NK-92 (cell line): ENCODE results near the gene HNRNPLL.
"Not testable (repeated sequence)": the region's sequence is repeated elsewhere in the genome, so short reads cannot be mapped to it uniquely, and the experiment has no call there.

ENCODE experiments used
- DNase-seq: peaks from one replicate; lab custom pipeline; 2025; ENCODE audit not compliant: unreplicated experiment; lab: John Stamatoyannopoulos, UW

Gene HNRNPLL

DNA sequence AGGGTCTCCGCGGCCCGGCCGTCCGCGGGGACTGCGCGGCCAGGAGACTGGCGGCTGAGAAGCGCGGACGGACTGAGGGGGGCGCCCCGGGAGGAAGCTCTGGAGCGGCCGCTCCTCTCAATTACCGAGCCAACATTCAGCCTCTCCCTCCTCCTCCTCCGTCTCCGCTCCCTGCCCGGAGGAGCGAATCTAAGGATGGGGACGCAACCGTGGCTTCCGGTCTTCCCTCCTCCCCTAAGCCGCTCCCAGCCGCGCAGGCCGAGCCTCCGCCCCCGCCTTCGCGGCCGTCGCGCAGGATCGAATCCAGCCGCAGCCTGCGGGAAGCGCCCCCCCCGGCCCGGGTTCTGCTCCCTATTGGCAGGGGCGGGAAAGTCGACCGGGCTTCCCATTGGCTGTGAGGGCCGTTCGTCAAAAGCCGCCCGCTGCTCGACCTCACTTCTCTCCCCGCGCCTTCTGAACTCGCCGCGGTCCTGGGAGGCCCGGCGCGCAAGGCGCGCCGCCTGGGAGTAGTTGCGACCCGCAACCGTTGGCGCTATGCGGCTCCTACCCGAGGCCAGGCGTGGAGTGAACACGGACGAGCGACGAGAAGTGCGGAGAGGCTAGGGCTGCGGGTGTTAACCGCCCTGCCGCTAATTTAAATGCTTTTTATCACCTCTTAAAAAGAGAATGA is at the start of gene HNRNPLL:
Gene HNRNPLL, minus strand, starts transcription at position 197 of the 670 bp plus-strand sequence. CDS start 302 bp downstream, outside the sequence.
- DNase-seq, result no peak

DNA sequence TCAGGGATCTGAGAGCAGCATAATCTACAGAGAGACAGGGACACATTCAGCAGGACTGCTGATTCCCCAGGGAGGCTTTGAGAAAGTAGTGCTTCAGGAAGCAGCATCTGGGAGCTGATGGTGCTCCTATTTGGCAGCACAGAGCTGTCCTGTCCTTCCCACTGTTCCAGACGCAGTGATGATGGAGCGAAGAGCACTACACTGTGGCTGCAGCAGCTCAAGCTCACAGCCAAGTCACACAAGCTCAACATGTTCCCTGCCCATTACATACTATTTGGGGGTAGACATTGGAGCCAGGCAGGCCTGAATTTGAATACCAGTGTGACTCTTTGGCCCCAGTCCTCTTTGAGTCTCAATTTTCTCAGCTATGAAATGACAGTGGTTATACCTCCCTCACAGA is 48.0 kb upstream of the HNRNPLL start:
- DNase-seq, result no peak

DNA sequence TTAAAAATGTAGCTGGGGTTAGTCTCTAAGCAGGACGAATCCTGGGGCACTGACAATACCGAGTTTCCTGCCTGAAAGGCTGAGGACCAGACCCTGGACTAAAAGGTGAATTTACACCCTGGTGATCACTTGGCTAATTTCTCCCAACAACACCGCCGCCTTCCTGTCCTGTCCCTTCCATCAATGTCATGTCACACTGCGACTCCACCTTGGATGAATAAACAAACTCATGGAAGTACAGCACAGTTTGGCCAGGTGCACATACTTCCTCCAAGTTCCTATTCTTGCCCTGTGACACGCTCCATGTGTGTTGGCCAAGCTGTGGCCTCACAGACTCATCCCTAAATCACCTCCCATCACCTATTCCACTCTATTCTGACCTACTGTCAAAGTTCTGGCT is 47.3 kb upstream of the HNRNPLL start:
- DNase-seq, result no peak

DNA sequence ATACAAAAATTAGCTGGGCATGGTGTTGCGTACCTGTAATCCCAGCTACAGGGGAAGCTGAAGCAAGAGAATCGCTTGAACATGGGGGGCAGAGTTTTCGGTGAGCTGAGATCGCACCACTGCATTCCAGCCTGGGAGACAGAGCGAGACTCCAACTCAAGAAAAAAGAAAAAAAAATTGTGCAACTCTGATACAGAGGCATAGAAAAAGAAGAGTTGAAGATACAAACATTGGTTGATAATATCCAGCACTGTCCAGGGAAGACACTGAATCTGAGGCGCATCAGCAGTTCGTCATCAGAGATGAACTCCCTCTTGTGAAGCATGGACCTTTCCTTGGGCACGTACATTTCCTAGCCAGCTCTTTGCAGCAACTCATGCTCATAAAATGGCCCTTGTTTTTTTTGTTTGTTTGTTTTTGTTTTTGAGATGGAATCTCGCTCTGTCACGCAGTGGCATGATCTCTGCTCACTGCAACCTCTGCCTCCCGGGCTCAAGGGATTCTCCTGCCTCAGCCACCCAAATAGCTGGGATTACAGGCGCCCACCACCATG is 46.5 kb upstream of the HNRNPLL start:
- no peak for DNase-seq

DNA sequence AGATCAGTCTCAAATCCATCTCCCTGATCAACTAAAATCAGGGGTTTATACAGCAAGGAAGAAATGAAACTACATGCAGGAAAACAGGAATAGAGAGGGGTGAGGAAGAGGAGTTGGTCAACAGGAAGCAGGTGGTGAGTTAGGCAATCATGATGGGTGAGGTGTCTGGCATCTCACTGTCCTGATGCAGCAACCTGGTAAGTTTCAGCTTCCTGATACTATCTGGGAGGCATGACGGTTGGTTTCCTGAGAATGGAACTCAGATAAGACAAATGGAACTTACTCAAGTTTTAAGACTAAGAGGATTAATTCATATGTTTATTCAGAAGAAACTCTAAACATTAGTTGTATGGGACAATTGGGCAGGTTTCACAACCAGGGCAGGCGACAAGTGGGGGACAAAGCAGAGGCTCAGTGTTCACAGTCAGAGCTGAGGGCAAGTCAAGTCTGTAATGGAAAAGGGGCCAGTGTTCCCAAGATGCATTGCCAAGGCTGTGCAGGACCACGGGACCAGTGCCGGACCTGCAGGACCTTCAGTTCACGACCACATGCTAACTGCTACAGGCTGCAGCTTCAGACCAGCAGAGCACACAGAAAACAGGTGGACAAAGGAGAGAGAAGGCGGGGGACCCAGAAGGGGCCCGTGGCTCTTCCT is 45.5 kb upstream of the HNRNPLL start:
- DNase-seq, result no peak

DNA sequence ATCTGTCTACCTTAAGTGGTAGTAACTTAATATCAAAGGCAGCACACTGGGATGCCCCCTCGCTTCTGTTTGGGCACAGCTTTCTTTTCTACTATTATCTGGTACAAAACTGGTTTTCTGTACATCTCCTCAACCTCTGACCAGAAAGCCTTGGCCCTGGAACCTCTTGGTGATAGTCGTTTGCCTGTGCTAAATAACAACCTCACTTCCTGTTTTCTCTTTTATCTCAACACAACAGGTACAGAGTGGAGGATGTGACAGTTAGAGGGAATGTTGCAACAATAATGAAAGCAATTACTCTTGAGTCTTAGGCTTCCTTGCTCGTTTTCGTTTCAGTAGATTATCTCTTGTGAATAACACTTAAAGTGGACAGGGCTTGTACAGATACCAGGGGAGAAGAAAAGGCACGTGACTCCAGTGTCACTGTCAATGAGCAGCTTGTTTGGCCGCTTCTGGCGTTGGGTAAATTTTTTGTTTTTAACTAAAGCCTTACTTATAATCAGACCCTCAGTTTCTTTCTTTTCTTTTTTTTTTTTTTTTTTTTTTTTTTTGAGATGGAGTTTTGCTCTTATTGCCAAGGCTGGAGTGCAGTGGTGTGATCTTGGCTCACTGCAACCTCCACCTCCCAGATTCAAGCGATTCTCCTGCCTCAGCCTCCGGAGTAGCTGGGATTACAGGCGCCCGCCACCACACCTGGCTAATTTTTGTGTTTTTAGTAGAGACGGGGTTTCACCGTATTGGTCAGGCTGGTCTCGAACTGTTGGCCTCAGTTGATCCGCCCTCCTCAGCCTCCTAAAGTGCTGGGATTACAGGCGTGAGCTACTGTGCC is 41.2 kb upstream of the HNRNPLL start:
- not testable (repeated sequence) for DNase-seq

DNA sequence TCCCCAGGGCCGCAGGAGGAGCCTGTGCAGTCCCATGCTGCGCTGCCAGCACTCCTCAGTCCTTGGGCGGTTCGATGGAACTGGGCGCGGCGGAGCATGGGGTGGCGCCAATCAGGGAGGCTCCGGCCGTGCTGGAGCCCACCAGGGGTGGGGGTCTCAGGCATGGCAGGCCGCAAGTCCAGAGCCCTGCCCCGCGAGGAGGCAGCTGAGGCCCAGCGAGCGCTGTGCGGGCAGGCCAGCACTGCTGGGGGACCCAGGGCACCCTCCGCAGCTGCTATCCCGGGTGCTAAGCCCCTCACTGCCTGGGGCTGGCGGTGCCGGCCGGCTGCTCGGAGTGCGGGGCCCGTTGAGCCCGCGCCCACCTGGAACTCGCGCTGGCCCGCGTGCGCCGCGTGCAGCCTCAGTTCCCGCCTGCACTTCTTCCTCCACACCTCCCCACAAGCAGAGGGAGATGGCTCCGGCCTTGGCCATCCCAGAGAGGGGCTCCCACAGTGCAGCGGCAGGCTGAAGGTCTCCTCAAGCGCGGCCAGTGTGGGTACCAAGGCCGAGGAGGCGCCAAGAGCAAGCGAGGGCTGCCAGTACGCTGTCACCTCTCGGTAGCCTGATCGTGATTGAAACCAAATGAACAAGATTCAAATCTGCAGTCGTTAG is 40.4 kb upstream of the HNRNPLL start:
- DNase-seq, result no peak

DNA sequence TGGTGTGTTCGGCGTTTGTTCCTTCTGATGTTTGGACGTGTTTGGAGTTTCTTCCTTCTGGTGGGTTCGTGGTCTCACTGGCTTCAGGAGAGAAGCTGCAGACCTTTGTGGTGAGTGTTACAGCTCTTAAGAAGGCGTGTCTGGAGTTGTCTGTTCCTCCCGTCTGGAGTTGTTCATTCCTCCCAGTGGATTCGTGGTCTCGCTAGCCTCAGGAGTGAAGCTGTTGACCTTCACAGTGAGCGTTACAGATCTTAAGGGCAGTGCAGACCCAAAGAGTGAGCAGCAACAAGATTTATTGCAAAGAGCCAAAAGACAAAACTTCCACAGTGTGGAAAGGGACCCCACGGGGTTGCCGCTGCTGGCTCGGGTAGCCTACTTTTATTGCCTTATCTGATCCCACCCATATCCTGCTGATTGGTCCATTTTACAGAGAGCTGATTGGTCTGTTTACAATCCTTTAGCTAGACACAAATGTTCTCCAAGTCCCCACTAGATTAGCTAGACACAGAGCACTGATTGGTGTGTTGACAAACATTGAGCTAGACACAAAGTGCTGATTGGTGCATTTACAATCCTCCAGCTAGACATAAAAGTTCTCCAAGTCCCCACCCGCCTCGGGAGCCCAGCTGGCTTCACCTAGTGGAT is 39.8 kb upstream of the HNRNPLL start:
- DNase-seq, result not testable (repeated sequence)

DNA sequence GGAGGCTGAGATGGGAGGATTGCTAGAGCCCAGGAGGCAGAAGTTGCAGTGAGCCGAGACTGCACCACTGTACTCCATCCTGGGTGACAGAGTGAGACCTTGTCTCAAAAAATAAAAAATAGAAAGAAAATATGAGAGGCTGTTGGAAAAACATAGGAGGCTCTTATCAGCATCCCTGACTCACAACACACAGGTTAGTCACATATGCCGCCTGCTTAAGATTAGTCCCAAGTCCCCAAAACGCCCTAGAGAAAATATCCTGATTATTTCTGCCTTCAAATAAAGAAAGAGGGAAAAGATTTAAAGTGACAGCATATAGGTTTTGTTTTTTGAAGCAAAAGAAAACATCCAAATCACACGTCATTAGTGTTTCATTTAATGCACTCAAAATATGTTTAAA is 33.3 kb upstream of the HNRNPLL start:
- no peak for DNase-seq

DNA sequence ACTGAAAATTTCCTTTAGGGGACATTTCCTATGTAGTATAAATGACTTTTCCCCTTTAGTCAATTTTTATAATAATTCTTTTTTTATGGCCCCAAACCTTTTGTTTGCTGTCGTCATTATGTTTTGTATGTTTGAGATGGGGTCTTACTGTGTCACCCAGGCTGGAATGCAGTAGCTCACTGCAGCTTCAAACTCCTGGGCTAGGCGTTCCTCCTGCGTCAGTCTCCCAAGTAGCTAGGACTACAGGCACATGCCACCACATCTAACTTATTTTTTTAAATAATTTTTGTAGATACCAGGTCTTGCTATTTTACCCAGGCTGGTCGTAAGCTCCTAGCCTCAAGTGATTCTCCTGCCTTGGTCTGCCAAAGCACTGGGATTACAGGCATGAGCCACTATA is 32.4 kb upstream of the HNRNPLL start:
- DNase-seq, result no peak

DNA sequence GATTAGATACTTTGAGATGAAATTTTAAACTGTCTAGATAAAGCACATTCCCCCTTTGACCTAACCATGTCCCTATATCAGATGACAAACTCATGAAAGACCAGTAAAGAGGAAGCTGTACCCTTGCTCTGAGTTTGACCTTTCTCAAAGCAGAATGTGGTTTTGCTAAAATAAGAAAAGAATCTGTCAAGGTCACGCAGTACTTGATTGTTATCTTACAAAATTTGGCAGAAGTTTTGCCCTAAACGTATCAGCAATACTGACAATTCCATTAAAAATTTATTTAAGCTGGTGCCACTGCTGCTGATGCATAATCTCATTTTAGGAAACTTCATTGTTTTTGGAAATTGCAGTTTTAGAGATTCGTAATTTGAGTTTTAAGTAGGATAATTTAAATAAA is 32.0 kb upstream of the HNRNPLL start:
- no peak for DNase-seq

DNA sequence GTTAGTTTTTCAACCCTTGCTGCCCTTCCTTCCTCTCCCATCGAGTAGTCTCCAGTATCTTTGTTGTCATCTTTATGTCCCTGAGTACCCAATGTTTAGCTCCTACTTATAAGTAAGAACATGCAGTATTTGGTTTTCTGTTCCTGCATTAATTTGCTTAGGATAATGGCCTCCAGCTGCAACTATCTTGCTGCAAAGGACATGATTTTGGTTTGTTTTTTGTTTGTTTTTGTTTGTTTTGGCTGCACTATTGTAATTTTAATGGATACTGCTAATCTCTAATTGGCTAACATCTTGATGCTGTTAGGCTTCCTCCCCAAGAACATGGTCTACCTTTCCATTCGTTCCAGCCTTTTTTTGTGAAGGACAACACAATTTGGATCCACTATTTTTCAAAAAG is 31.2 kb upstream of the HNRNPLL start:
- no peak for DNase-seq

DNA sequence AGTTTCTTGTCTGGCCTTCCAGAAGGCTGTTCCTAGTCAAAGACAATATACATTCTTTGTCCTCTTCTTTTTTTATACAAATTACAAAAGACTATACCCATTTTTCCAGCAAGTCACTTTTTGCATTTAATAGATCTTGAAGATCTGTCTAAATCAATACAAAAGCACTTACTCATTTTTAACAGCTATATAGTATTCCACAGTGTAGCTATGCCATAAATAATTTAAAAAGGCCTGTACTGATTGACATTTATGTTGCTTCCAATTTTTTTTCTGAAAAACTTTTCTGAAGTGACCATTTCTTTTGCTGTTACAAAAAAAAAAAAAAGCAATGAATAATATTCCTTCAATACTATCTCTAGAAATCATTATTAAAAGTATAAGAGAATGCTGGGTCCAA is 30.3 kb upstream of the HNRNPLL start:
- no peak for DNase-seq

DNA sequence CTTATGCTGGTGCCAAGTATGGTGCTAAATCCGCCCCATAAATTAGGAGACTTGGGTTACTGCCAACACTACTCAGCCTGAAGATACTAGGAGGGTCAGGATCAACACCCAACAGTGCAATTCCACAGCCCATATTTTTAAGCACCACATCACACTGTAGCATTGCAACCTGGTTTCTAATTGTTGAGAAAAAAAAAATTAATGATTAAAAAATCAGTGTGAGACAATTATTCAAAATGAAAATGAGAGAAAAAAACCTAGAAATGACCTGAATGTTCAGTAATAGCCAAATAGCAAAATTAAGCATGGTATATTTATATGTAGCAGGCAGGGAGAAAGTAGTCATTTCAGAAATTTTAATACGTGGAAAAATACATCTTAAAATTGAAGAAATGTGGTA is 29.2 kb upstream of the HNRNPLL start:
- no peak for DNase-seq

DNA sequence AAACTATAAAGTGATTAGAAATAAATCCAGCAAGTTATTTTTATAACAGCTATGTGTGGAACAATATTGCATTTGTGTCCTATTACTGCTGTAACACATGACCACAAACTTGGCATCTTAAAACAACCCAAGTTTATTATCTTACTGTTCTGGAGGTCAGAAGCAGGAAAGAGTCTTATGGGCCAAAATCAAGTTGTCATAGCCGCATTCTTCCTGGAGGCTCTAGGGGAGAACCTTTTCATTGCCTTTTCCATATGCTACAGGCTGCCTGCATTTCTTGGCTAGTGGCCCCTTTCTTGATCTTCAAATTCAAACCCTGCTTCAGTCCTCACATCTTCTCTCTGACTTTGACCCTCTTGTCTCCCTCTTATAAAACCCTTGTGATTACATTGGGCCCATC is 27.0 kb upstream of the HNRNPLL start:
- DNase-seq, result no peak

DNA sequence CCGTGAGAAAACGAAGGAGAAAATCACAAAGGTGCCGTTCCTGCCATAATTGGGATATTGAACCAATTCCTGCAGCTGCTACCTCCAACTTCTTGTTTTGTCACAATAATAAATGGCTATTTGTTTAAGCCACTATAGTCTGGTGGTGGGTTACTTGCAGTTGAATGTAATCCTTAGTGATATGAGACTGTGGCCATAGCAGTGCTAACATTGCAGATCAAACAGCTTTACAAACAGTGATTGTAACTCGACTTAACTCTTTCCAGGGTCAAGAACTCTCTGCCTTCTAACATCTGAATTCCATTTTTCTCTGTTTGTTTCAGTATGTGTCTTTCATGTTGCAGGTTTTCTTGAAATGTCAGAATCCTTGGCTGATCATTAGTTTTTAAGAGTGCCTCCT is 24.7 kb upstream of the HNRNPLL start:
- no peak for DNase-seq

DNA sequence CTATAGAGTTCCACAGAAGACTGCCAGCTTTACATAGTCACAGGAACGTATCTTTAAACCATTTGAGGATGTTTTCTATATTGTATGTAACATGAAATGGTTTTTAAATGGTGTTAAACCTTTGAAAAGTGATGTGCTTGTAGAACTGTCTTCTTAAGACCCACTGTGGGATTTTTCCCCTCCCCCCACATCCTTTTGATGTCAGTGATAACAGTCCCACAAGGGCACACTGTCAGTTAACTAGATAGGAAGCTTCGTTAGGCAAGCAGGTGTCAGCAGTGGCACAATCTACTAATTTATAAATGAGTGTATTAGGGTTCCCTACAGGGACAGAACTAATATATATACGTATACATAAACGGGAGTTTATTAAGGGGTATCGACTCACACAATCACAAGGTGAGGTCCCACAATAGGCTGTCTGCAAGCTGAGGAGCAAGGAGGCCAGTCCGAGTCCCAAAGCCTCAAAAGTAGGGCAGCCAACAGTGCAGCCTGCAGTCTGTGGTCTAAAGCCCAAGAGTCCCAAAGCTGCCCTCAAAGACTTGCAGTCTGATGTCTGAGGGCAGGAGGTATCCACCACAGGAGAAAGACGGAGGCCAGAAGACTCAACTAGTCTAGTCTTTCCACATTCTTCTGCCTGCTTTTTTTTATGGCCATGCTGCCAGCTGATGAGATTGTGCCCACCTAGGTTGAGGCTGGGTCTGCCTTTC is 23.8 kb upstream of the HNRNPLL start:
- DNase-seq, result no peak

DNA sequence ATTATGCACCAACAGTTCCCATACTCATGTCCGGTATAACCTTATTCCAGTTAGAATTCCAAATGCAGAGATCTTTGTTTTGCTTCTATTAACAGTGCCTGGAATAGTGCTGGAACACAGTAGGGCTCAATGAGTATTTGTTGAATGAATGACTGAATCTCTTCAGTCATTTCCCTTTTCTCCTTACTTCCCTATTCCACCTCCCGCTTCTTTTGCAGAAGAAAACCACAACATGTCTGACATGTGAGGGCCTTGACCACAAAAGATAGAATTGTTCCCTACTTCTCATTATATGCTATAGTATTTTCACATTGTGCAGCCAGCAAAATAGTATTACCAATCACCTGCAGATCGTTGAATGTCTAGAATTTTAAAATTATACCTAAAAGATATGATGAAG is 19.5 kb upstream of the HNRNPLL start:
- no peak for DNase-seq

DNA sequence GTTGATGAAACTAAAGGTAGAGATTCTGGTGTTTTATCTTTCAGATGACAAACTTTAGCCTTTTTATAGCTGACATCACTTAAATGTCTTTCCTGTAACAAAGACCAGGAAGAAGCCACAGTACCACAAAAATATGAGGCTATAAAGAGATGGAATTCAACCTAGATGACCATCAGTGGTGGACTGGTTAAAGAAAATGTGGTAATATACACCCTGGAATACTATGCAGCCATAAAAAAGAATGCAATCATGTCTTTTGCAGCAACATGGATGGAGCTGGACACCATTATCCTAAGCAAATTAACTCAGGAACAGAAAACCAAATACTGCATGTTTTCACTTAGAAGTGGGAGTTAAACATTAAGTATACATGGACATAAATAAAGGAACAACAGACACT is 18.3 kb upstream of the HNRNPLL start:
- DNase-seq, result no peak

DNA sequence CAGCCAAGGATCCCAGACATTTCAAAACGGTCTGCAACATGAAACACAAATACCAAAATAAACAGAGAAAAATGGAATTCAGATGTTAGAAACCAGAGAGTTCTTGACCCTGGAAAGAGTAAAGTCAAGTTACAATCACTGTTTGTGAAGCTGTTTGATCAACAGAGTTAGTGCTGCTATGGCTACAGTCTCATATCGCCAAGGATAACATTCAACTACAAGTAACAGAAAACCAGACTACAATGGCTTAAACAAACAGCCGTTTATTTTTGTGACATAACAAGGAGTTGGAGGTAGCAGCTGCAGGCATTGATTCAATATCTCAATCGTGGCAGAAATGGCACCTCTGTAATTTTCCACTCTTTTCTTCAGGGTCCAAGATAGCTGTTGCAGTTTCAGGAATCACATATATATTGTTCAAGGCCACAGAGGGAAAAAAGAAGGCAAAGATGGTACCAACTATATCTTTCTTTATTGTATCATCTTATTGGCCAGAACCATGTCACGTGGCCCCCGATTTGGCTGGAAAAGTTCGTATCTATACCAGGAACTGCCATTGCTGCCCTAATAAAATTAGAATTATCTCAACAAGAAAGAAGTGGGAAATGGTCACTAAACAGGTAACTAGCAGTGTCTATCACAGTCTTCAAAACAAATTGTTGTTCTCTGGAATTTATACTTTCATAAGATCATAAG is 17.7 kb upstream of the HNRNPLL start:
- no peak for DNase-seq
